Lower lobe of right lung (tissue), 2 donors: Measurements from ENCODE around the gene PPT1. TPM values are rescaled to one million over a fixed set of nuclear protein-coding genes. Genes with fewer than 3 reads are reported as not detected.
A peak's percentile ranks its signal among the peaks of the same experiment; 100 is the strongest.

Experiments used
- ATAC-seq, 2 donors: fragments of 200-7000 bp; cut with Tn5 transposase; one replicate each; pipeline ENCODE4 v1.9.1; 2020 to 2022; ENCODE audit warnings: mild to moderate bottlenecking in 2 of 2, moderate library complexity in 2 of 2
- DNase-seq: peaks from one replicate; pipeline ENCODE4 v3.0.0-alpha.2; 2020
- H3K27ac ChIP-seq: fragments of 200-600 bp; one replicate; pipeline ENCODE4 v1.8.0; 2022
- H3K27me3 ChIP-seq: fragments of 200-600 bp; one replicate; pipeline ENCODE4 v1.8.0; 2022; ENCODE audit warnings: low read depth
- H3K36me3 ChIP-seq: fragments of 200-600 bp; one replicate; pipeline ENCODE4 v1.8.0; 2022; ENCODE audit warnings: mild to moderate bottlenecking
- H3K4me1 ChIP-seq: fragments of 200-600 bp; one replicate; pipeline ENCODE4 v1.8.0; 2022
- H3K4me3 ChIP-seq: fragments of 200-600 bp; one replicate; pipeline ENCODE4 v1.8.0; 2022; ENCODE audit warnings: mild to moderate bottlenecking
- H3K9me3 ChIP-seq: fragments of 200-600 bp; one replicate; pipeline ENCODE4 v1.8.0; 2022
- CTCF ChIP-seq: fragments of 200-600 bp; IDR thresholded peaks from one replicate; pipeline ENCODE4 v1.8.0; 2022; ENCODE audit warnings: antibody characterized with exemption, mild to moderate bottlenecking
- intact Hi-C: fragments of 100-400 bp; cut with DNase I; formaldehyde crosslinking; loops from one replicate; pipeline ENCODE4 v1.11.0; 2022
- total RNA-seq: library from RNA; stranded (reverse); fragmentation: NEBNext Ultra II Directional; extraction: Animal tissue kit (Norgen Biotek cat#: 25700); gene quantifications from one replicate; pipeline ENCODE4 v1.2.1, GENCODE V29; 2021
- donor health status: DM: no; HTN: yes; CAD: no; lungs with severe emphysema.

PPT1 gene
- total RNA-seq, 1 donor from 2014 or later, result 195 TPM

GRCh38 chr1:40120128-40120527 is 23.1 kb upstream of the PPT1 start:
- peaks cover 3% of the 10 kb centered on the region for H3K27me3 ChIP-seq
- ATAC-seq (no peak), DNase-seq (no peak)
- H3K9me3 ChIP-seq, result no peaks in the 10 kb centered on the region
- H3K27ac ChIP-seq, result no peak overlapping the region
- no peaks in the 10 kb centered on the region for H3K4me1 ChIP-seq
- H3K36me3 ChIP-seq, result no peaks in the 10 kb centered on the region
- intact Hi-C loops, result no loop called here
- no peak for TF ChIP-seq CTCF
- H3K4me3 ChIP-seq, result no peak overlapping the region

- intact Hi-C loops, result no loop called here
- H3K36me3 ChIP-seq, result no peaks in the 10 kb centered on the region
- ATAC-seq (no peak), DNase-seq (no peak)
- no peaks in the 10 kb centered on the region for H3K4me1 ChIP-seq
- H3K27ac ChIP-seq, result no peak overlapping the region
- no peak for TF ChIP-seq CTCF
- H3K4me3 ChIP-seq, result no peak overlapping the region
- H3K27me3 ChIP-seq, result peaks cover 3% of the 10 kb centered on the region
- peaks cover 13% of the 10 kb centered on the region for H3K9me3 ChIP-seq
These were observed 17.3 kb upstream of the PPT1 start for GRCh38 chr1:40114400-40114799.

GRCh38 chr1:40110389-40110788 is 13.3 kb upstream of the PPT1 start:
- H3K36me3 ChIP-seq, result no peaks in the 10 kb centered on the region
- DNase-seq (no peak), ATAC-seq (no peak)
- H3K27me3 ChIP-seq, result no peaks in the 10 kb centered on the region
- H3K9me3 ChIP-seq, result peaks cover 13% of the 10 kb centered on the region
- H3K4me1 ChIP-seq, result no peaks in the 10 kb centered on the region
- H3K27ac ChIP-seq, result no peak overlapping the region
- no peak for TF ChIP-seq CTCF
- intact Hi-C loops, result no loop called here
- H3K4me3 ChIP-seq, result no peak overlapping the region

GRCh38 chr1:40107290-40107959 is 10.4 kb upstream of the PPT1 start:
- H3K9me3 ChIP-seq, result peaks cover 20% of the 10 kb centered on the region
- TF ChIP-seq CTCF, result no peak
- H3K36me3 ChIP-seq, result no peaks in the 10 kb centered on the region
- DNase-seq (no peak), ATAC-seq (peak; percentile 80 to 94)
- intact Hi-C loops, result no loop called here
- peak overlapping the region; percentile 47 for H3K27ac ChIP-seq
- no peaks in the 10 kb centered on the region for H3K4me1 ChIP-seq
- no peaks in the 10 kb centered on the region for H3K27me3 ChIP-seq
- H3K4me3 ChIP-seq, result no peak overlapping the region

GRCh38 chr1:40105028-40105427 is 8.0 kb upstream of the PPT1 start:
- intact Hi-C loops, result no loop called here
- H3K9me3 ChIP-seq, result peaks cover 7% of the 10 kb centered on the region
- no peaks in the 10 kb centered on the region for H3K27me3 ChIP-seq

More at GRCh38 chr1:40105028-40105427, 8.0 kb upstream of the PPT1 start:
- H3K4me3 ChIP-seq, result no peak overlapping the region
- DNase-seq (no peak), ATAC-seq (no peak)
- no peak overlapping the region for H3K27ac ChIP-seq
- no peaks in the 10 kb centered on the region for H3K4me1 ChIP-seq
- TF ChIP-seq CTCF, result no peak
- no peaks in the 10 kb centered on the region for H3K36me3 ChIP-seq
